NCI-H526 treated with DMSO at 0.1 percent for 48 hours (cell line): Measurements from ENCODE around the gene FAM118B.

Experiments
- DNase-seq: peaks from one replicate; lab custom pipeline; 2025; lab: John Stamatoyannopoulos, UW

The FAM118B gene

GRCh38 chr11:126211236-126212088, at the start of gene FAM118B, which contains the start of gene RPUSD4:
TSS of gene FAM118B (plus strand) at chr11:126211782. CDS start at chr11:126235002, 23,220 bp downstream.
TSS of gene RPUSD4 (minus strand) at chr11:126211650. CDS start at chr11:126211638, 12 bp downstream.
- peak; percentile 99 for DNase-seq

GRCh38 chr11:126162306-126163030, 49.1 kb upstream of the FAM118B start:
- no peak for DNase-seq

- DNase-seq, result peak; percentile 34
Observed at GRCh38 chr11:126163074-126163700, 48.4 kb upstream of the FAM118B start.

GRCh38 chr11:126163779-126164178, 47.8 kb upstream of the FAM118B start:
- no peak for DNase-seq

DNA sequence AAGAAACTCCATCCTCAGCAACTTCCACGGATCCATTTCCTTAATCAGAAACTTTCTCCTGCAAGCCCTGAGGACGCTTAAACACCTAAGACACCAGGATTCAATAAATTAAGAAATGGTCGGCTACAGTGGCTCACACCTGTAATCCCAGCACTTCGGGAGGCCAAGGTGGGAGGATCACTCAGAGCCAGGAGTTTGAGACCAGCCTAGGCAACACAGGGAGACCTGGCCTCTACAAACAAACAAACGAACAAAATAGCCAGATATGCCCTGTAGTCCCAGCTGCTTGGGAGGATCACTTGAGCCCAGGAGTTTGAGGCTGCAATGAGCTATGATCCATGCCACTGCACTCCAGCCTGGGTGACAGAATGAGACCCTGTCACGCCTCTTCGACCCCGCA, 46.8 kb upstream of the FAM118B start:
- no peak for DNase-seq

GRCh38 chr11:126165311-126165720, 46.3 kb upstream of the FAM118B start:
- no peak for DNase-seq

GRCh38 chr11:126165757-126166156, 45.8 kb upstream of the FAM118B start:
- DNase-seq, result no peak

GRCh38 chr11:126166413-126166812, 45.2 kb upstream of the FAM118B start:
- no peak for DNase-seq

GRCh38 chr11:126167488-126167887, 44.1 kb upstream of the FAM118B start:
- DNase-seq, result no peak

DNA sequence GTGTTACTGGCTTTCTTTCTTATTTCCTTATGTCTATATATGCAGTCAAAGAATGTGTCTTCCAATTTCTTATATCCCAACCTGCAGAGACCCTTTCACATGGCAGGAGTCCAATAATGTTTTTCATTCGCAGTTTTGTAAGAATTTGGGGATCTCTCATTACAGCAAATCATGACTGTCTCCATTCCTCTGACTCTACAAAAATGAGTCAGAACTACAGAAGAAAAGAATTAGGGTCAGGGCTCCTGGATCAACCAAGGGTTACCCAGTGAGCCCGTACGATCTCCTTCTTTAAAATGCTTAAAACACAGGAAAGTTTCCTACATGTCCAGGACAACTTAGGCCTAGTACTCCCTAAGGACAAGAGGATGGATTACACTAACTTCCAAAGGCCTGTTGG, 42.3 kb upstream of the FAM118B start:
- no peak for DNase-seq

- no peak for DNase-seq
Observed at GRCh38 chr11:126172596-126173038, 39.0 kb upstream of the FAM118B start.

DNA sequence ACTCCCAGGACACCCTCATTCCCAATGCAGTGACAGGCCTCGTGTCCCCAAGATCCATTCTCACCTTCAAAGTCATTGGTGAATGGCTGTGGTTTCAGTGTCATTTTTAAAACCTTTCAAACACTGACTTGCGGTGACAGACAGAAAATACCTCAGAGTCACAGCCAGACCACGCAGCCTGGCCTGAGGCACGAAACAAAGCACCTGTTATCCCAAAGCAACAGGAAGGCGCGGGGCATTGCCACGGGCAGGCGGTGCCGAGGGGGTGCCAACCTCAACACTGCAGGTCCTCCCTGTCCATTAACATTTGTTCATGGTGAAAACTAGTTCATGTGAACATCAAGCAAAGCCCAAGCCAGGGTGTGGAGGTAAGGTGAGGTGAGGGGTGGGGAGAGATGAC, 38.3 kb upstream of the FAM118B start:
- no peak for DNase-seq

- DNase-seq, result no peak
Observed at GRCh38 chr11:126174816-126175215, 36.8 kb upstream of the FAM118B start.

DNA sequence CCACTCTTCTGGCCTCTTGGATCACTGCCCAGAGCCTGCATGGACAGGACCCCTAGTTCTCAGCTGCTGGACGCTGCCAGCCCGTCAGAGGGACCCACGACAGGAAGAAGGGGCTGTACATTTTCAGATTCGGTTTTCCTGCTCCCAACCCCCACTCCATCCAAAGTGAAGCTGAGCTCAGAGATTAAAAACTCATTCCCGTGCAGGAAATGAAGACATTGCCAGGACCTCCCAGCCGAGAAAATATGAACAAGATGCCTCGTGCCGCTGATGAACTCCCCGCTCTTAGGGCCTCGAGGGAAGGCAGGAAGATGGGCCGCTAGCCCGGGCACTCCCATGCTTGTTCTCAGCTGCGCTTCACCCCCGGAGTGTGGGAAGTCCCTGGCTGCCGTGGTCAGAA, 36.2 kb upstream of the FAM118B start:
- no peak for DNase-seq

GRCh38 chr11:126176853-126177470, 34.6 kb upstream of the FAM118B start:
- DNase-seq, result no peak

- no peak for DNase-seq
Observed at GRCh38 chr11:126181939-126182730, 29.4 kb upstream of the FAM118B start.

DNA sequence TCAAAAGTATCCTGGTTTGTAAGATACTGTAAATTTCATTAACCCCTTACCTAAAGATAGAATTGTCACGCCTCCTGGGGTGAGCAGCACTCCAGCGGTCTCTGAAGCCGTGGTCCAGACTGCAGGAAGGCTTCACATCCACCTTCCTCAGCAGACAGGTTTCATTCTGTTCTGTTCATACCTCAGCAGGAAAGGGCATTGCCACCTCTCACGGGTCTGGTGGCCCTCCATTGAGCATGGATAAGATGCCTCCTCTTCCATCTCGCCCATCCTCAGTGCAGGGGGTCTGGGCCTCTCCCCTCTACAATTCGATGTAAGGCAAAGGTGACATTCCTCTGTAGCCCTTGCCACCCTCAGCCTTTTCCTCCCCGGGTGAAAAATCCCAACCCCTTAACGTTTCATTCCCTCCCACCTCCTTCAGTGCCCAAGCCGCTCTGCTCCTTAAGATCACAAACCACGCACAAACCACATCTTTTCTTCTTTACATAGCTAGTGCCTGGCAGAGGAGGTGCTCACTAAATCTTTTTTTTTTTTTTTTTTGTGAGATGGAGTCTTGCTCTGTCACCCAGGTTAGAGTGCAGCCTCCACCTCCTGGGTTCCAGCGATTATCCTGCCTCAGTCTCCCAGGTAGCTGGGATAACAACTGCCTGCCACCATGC, 28.7 kb upstream of the FAM118B start:
- no peak for DNase-seq

DNA sequence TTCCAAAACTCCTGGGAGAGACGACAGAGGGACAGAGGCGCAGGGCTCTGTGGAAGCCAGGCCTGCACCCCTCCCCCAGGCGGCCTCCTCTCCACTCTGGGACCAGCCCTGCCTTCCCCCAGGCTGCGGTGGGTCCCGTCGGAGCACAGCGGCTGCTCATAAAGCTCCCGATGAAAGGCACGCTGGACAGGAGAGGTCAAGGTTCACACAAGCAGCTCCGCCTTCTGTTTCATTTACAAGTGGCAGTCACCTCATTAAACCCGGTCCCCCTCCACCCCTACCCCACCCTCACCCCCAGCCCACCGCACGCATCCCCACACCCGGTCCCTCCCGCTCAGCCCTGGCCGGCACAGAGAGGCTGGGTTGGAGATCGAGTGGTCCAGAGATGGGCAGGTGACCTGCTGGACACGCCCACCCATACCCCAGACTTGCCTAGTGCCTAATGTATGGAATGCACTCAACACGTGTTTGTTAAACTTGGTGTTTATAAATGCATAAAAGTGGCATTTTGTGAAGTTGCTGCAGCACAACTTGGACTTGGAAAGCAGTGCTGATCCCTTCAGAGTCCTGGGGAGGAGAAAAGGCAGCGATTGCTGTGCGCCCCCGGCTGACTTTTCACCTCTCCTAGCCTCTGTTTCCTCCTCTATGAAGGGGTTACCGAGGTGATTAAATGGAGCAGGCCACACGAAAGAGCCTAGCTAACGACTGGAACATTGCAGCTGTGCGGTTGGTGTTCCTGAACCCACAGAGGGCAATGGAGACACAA, 26.1 kb upstream of the FAM118B start:
- no peak for DNase-seq

DNA sequence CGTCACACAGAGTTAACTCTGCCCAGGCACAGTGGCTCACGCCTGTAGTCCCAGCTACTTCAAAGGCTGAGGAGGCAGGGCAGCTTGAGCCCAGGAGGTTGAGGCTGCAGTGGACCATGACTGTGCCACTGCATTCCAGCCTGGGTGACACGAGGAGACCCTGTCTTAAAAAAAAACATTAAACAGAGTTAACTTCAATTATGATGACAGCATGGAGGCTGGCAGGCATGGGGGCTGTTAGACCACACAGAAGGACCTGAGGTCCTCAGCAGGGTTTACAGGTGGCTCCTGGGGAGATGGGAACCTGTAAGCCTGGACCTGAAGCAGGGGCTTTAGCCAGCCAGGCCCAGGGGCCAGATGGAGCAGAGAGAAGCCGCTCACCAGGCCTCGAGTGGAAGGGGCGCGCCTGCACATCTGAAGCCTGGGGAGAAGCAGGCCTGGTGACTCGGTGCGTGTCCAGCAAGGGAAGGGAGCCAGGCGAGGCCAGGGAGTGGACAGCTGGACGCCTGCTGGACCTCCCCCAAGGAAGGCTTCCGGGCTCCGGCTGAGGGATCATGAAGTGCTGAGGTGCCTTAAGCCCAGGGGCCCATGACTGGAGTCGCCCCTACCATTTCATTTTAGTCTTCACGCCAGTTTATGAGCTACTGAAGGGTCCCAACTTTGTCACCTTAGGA, 25.4 kb upstream of the FAM118B start:
- no peak for DNase-seq
